ENCODE results near the gene SECISBP2L.

Gene SECISBP2L

GRCh38 chr15:48962662-48963523 lies 83.4 kb downstream of the SECISBP2L start:
- DNase-seq: no peak

- no peak for DNase-seq
Observed at GRCh38 chr15:48955967-48956366, 90.3 kb downstream of the SECISBP2L start.

GRCh38 chr15:48955370-48955769 lies 90.9 kb downstream of the SECISBP2L start:
- no peak for DNase-seq

GRCh38 chr15:48954538-48954937 lies 91.7 kb downstream of the SECISBP2L start:
- no peak for DNase-seq

GRCh38 chr15:48946840-48947187 lies 99.4 kb downstream of the SECISBP2L start:
- DNase-seq: no peak

GRCh38 chr15:48946074-48946839 lies 100.0 kb downstream of the SECISBP2L start:
- no peak for DNase-seq

- no peak for DNase-seq
Observed at GRCh38 chr15:48945386-48945785, 100.9 kb downstream of the SECISBP2L start.

GRCh38 chr15:48941904-48942303 lies 104.3 kb downstream of the SECISBP2L start:
- DNase-seq: no peak

- no peak for DNase-seq
Observed at GRCh38 chr15:48940508-48940907, 105.7 kb downstream of the SECISBP2L start.

- DNase-seq: no peak
Observed at GRCh38 chr15:48939648-48940047, 106.6 kb downstream of the SECISBP2L start.
